RWPE2 (cell line): Measurements from ENCODE around the gene HLTF.

Experiments
- ATAC-seq: fragments of 200-7000 bp; cut with Tn5 transposase; 3 replicates; pipeline ENCODE4 v1.9.1; 2021; ENCODE audit warnings: low read depth
- DNase-seq: peaks from one replicate; pipeline ENCODE4 v3.0.0-alpha.2; 2020; ENCODE audit warnings: low spot score
- H3K27ac ChIP-seq: fragments of 450-650 bp; 2 replicates; pipeline ENCODE4 v1.5.1; 2017; ENCODE audit warnings: mild to moderate bottlenecking; ENCODE audit not compliant: poor library complexity, severe bottlenecking
- H3K27me3 ChIP-seq: fragments of 250-450 bp; sonication (Bioruptor Pico); 2 replicates; pipeline ENCODE4 v1.5.1; 2021; ENCODE audit warnings: mild to moderate bottlenecking, moderate library complexity; ENCODE audit not compliant: insufficient read depth, poor library complexity, severe bottlenecking
- H3K36me3 ChIP-seq: fragments of 250-450 bp; sonication (Bioruptor Pico); 2 replicates; pipeline ENCODE4 v1.5.1; 2020; ENCODE audit warnings: low read depth, mild to moderate bottlenecking, moderate library complexity
- H3K4me1 ChIP-seq: fragments of 250-450 bp; sonication (Bioruptor Pico); 2 replicates; pipeline ENCODE4 v1.5.1; 2021; ENCODE audit warnings: mild to moderate bottlenecking, moderate library complexity; ENCODE audit not compliant: insufficient read depth, poor library complexity, severe bottlenecking
- H3K4me3 ChIP-seq: fragments of 250-450 bp; sonication (Bioruptor Pico); 2 replicates; pipeline ENCODE4 v1.5.1; 2021; ENCODE audit warnings: mild to moderate bottlenecking, moderate library complexity; ENCODE audit not compliant: severe bottlenecking
- H3K9me3 ChIP-seq: fragments of 250-450 bp; sonication (Bioruptor Pico); 2 replicates; pipeline ENCODE4 v1.5.1; 2021; ENCODE audit warnings: mild to moderate bottlenecking, moderate library complexity; ENCODE audit not compliant: severe bottlenecking
- CTCF ChIP-seq: fragments of 450-650 bp; IDR thresholded peaks from one replicate; pipeline ENCODE4 v1.5.1; 2017; ENCODE audit warnings: mild to moderate bottlenecking, moderate library complexity; ENCODE audit not compliant: poor library complexity, severe bottlenecking

HLTF gene

GRCh38 chr3:149086232-149086988 lies at the start of gene HLTF:
HLTF (minus strand) TSS chr3:149086533; CDS start chr3:149086336, 197 bp downstream.
- H3K27ac ChIP-seq = peak within 1 kb of the TSS; percentile 22
- DNase-seq = peak; percentile 92

GRCh38 chr3:149134575-149134974 lies 48.2 kb upstream of the HLTF start:
- Histone ChIP-seq H3K27me3 (no peaks in the 10 kb centered on the region), H3K36me3 (no peaks in the 10 kb centered on the region; the same call in 1 of the 2 replicates), H3K9me3 (no peaks in the 10 kb centered on the region), H3K4me3 (no peak overlapping the region), H3K4me1 (no peaks in the 10 kb centered on the region), H3K27ac (no peak overlapping the region)
- DNase-seq (no peak), ATAC-seq (no peak)
- no peak for TF ChIP-seq CTCF

More at GRCh38 chr3:149086232-149086988, at the start of gene HLTF:
- H3K9me3 ChIP-seq = no peaks in the 10 kb centered on the region
- no peaks in the 10 kb centered on the region for H3K27me3 ChIP-seq
- peak; percentile 99 for ATAC-seq
- H3K4me3 ChIP-seq = peak within 1 kb of the TSS; percentile 83
- TF ChIP-seq CTCF = no peak
- H3K36me3 ChIP-seq = peaks cover 29% of the 10 kb centered on the region
- no peaks in the 10 kb centered on the region for H3K4me1 ChIP-seq

GRCh38 chr3:149131589-149131988 lies 45.3 kb upstream of the HLTF start:
- Histone ChIP-seq H3K27ac (no peak overlapping the region), H3K4me3 (no peak overlapping the region), H3K36me3 (no peaks in the 10 kb centered on the region; the same call in 1 of the 2 replicates), H3K9me3 (no peaks in the 10 kb centered on the region), H3K4me1 (peaks cover 3% of the 10 kb centered on the region), H3K27me3 (no peaks in the 10 kb centered on the region)
- no peak for ATAC-seq
- TF ChIP-seq CTCF = no peak
- DNase-seq = no peak

GRCh38 chr3:149129326-149130205 lies 43.2 kb upstream of the HLTF start, which contains the start of gene HPS3:
HPS3 (plus strand) TSS chr3:149129638; CDS start chr3:149129724, 86 bp downstream.
- Histone ChIP-seq H3K36me3 (no peaks in the 10 kb centered on the region), H3K27me3 (no peaks in the 10 kb centered on the region), H3K4me1 (peaks cover 3% of the 10 kb centered on the region), H3K9me3 (no peaks in the 10 kb centered on the region), H3K4me3 (peak within 1 kb of the TSS; percentile 84), H3K27ac (peak within 1 kb of the TSS; percentile 30)
- DNase-seq (peak; percentile 83), ATAC-seq (peak; percentile 90)
- TF ChIP-seq CTCF = peak; percentile 3
